Nephron (organoid): ENCODE measurements around the gene B3GALT5.

Experiments
- H3K27ac Mint-ChIP-seq, 3 experiments: 2 replicates each; pipeline ENCODE4 v1.8.0; 2020; ENCODE audit warnings: mixed read lengths in 3 of 3, mild to moderate bottlenecking in 2 of 3, moderate library complexity in 1 of 3
- H3K27me3 Mint-ChIP-seq: 2 replicates; pipeline ENCODE4 v1.8.0; 2021; ENCODE audit warnings: low read depth, mild to moderate bottlenecking, moderate library complexity, mixed read lengths
- H3K36me3 Mint-ChIP-seq: 2 replicates; pipeline ENCODE4 v1.8.0; 2020; ENCODE audit warnings: low read depth, mixed read lengths
- H3K4me1 Mint-ChIP-seq: 2 replicates; pipeline ENCODE4 v1.8.0; 2020; ENCODE audit warnings: mixed read lengths
- H3K4me3 Mint-ChIP-seq, 3 experiments: 2 replicates each; pipeline ENCODE4 v1.8.0; 2020; ENCODE audit warnings: mild to moderate bottlenecking in 3 of 3, mixed read lengths in 3 of 3, moderate library complexity in 2 of 3
- H3K9me3 Mint-ChIP-seq: 2 replicates; pipeline ENCODE4 v1.8.0; 2020; ENCODE audit warnings: mixed read lengths
- CTCF ChIP-seq, 3 experiments: fragments of 200-600 bp; sonication (generic); IDR thresholded peaks; one replicate each; pipeline ENCODE4 v1.5.0; 2021; ENCODE audit warnings: antibody characterized with exemption in 3 of 3; ENCODE audit not compliant: unreplicated experiment in 3 of 3

Gene B3GALT5

DNA sequence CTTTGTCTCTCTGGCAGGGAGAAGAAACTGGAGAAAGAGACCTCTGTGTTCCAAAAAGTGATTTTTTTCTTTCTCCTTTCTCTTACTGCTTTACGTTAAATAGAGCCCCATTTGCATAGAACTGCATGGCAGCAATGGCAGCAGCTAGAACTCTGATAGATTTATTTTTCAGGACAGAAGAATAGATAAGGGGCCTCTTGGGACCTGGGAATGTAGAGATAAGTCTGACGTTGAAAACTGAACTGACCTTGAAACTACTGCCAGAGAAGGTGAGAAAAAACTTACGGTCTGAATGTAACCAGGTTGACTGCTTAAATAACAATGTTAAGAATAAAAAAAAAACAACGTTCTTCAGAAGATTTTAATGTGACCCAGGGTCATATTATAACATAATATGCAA lies 25.4 kb upstream of the B3GALT5 start:
- no peak for TF ChIP-seq CTCF (IDR thresholded peaks at IDR 0.05; ENCODE audit: unreplicated experiment in 3 of 3)
- Mint-ChIP-seq H3K36me3 (no peaks in the 10 kb centered on the region), H3K27ac (no peak overlapping the region), H3K4me1 (no peaks in the 10 kb centered on the region), H3K9me3 (peaks cover 24% of the 10 kb centered on the region), H3K4me3 (no peak overlapping the region), H3K27me3 (no peaks in the 10 kb centered on the region)

DNA sequence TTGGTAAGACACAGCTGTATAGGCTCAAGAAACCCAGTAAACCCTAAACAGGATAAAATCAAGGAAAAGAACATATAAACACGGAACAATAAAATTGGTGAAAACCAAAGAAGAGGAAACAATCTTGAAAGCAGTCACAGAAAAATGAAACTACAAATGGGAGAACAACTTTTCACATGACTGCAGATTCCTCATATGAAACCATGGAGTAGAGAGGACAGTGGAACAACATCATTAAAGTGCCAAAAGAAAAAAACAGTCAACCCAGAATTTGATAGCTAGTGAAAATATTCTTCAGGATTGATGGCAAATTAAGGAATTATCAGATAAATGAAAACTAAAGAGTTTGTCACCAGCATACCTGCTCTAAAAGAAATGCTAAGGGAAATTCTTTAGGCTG lies 23.9 kb upstream of the B3GALT5 start:
- Mint-ChIP-seq H3K9me3 (peaks cover 24% of the 10 kb centered on the region), H3K4me3 (no peak overlapping the region), H3K36me3 (no peaks in the 10 kb centered on the region), H3K27me3 (no peaks in the 10 kb centered on the region), H3K27ac (no peak overlapping the region), H3K4me1 (peaks cover 6% of the 10 kb centered on the region)
- TF ChIP-seq CTCF (IDR thresholded peaks at IDR 0.05; ENCODE audit: unreplicated experiment in 3 of 3): no peak

- peaks cover 33% of the 10 kb centered on the region for H3K4me1 Mint-ChIP-seq
- H3K27ac Mint-ChIP-seq: no peak overlapping the region
Observed at GRCh38 chr21:39593522-39593921, 19.2 kb upstream of the B3GALT5 start.

DNA sequence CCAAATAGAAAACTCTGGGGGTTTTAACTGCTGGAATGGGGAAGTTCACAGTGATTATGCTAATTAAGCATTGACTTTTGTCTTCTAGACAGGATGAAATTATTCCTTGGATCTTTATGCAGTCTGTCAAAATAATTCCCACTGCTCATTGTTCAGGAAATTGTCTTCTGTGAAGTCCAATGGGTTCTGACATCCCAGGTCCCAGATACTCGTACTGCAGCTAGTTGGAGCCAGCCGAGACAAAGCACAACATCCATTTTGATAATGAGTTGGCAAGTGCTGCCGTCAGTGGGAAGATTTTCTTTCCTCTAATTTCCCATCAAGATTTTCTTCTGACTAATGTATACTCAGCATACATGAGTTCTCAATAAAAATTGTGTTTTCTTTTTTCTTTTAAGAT lies 17.3 kb upstream of the B3GALT5 start:
- TF ChIP-seq CTCF (IDR thresholded peaks at IDR 0.05; ENCODE audit: unreplicated experiment in 3 of 3): no peak
- H3K4me3 Mint-ChIP-seq: no peak overlapping the region
- H3K4me1 Mint-ChIP-seq: peaks cover 33% of the 10 kb centered on the region
- peaks cover 2% of the 10 kb centered on the region for H3K9me3 Mint-ChIP-seq
- no peaks in the 10 kb centered on the region for H3K27me3 Mint-ChIP-seq
- no peak overlapping the region for H3K27ac Mint-ChIP-seq
- no peaks in the 10 kb centered on the region for H3K36me3 Mint-ChIP-seq

More at GRCh38 chr21:39593522-39593921, 19.2 kb upstream of the B3GALT5 start:
- no peaks in the 10 kb centered on the region for H3K36me3 Mint-ChIP-seq
- no peak for TF ChIP-seq CTCF (IDR thresholded peaks at IDR 0.05; ENCODE audit: unreplicated experiment in 3 of 3)
- H3K9me3 Mint-ChIP-seq: peaks cover 8% of the 10 kb centered on the region
- H3K27me3 Mint-ChIP-seq: no peaks in the 10 kb centered on the region
- H3K4me3 Mint-ChIP-seq: no peak overlapping the region

DNA sequence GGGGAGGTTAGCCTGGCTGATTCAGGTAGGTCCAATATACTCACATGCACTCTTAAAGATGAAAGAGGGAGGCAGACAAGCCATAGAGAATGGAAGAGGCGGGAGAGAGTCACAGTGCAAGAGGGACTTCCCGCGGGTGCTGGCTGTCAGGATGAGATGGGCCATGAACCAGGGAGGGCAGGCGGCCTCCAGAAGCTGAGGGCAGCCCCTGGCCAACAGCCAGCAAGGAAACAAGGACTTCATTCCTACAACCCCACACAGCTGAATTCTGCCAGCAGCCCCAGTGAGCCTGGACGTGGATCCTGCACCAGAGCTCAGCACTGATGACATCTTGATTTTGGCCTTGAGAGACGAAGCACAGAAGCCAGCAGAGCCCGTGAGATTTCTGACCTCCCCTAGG lies 15.1 kb upstream of the B3GALT5 start:
- Mint-ChIP-seq H3K36me3 (no peaks in the 10 kb centered on the region), H3K4me3 (no peak overlapping the region), H3K4me1 (peaks cover 41% of the 10 kb centered on the region), H3K27me3 (no peaks in the 10 kb centered on the region), H3K9me3 (peaks cover 2% of the 10 kb centered on the region), H3K27ac (no peak overlapping the region)
- TF ChIP-seq CTCF (IDR thresholded peaks at IDR 0.05; ENCODE audit: unreplicated experiment in 3 of 3): no peak

- Mint-ChIP-seq H3K27ac (no peak overlapping the region), H3K27me3 (no peaks in the 10 kb centered on the region), H3K4me3 (no peak overlapping the region), H3K36me3 (no peaks in the 10 kb centered on the region), H3K4me1 (peaks cover 31% of the 10 kb centered on the region), H3K9me3 (peaks cover under 1% of the 10 kb centered on the region)
- TF ChIP-seq CTCF (IDR thresholded peaks at IDR 0.05; ENCODE audit: unreplicated experiment in 3 of 3): no peak
Observed at GRCh38 chr21:39599191-39599970, 13.4 kb upstream of the B3GALT5 start.
